22Rv1 (cell line): ENCODE measurements around the gene NAA15.

Experiments used
- H3K27ac ChIP-seq: fragments of 450-650 bp; 2 replicates; pipeline ENCODE4 v1.5.1; 2017
- ZFX ChIP-seq: fragments of 450-650 bp; IDR thresholded peaks from 2 replicates; pipeline ENCODE4 v1.6.1; 2017; ENCODE audit warnings: antibody characterized with exemption, borderline replicate concordance
- TF ChIP-seq, protein P1 (sequence below): fragments of 450-650 bp; IDR thresholded peaks from 2 replicates; pipeline ENCODE4 v1.5.1; 2017; ENCODE audit warnings: mild to moderate bottlenecking

Gene NAA15

DNA sequence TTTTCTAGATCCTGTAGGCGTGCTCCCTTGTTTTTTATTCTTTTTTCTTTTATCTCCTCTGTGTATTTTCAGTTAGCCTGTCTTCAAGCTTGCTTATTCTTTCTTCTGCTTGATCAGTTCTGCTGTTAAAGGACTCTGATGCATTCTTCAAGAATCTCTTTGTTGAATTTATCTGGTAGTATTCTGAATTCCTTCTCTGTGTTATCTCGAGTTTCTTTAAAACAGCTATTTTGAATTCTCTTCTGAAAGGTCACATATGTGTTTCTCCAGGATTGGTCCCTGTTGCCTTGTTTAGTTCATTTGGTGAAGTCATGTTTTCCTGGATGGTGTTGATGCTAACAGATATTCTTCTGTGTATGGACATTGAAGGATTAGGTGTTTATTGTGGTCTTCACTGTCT is 167.9 kb downstream of the NAA15 start:
- H3K27ac ChIP-seq, result no peak overlapping the region; the same call in 1 of the 2 replicates
- TF ChIP-seq ZFX, result no peak
- TF ChIP-seq, protein P1, sequence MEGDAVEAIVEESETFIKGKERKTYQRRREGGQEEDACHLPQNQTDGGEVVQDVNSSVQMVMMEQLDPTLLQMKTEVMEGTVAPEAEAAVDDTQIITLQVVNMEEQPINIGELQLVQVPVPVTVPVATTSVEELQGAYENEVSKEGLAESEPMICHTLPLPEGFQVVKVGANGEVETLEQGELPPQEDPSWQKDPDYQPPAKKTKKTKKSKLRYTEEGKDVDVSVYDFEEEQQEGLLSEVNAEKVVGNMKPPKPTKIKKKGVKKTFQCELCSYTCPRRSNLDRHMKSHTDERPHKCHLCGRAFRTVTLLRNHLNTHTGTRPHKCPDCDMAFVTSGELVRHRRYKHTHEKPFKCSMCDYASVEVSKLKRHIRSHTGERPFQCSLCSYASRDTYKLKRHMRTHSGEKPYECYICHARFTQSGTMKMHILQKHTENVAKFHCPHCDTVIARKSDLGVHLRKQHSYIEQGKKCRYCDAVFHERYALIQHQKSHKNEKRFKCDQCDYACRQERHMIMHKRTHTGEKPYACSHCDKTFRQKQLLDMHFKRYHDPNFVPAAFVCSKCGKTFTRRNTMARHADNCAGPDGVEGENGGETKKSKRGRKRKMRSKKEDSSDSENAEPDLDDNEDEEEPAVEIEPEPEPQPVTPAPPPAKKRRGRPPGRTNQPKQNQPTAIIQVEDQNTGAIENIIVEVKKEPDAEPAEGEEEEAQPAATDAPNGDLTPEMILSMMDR, result no peak
